Rectal smooth muscle tissue (tissue), 1 donor: ENCODE results near the gene HPS1.

Source experiments
- H3K27ac ChIP-seq: one replicate; pipeline ENCODE4 v1.7.0; 2013; ENCODE audit warnings: low read depth, low read length, inconsistent platforms
- H3K27me3 ChIP-seq: one replicate; pipeline ENCODE4 v1.7.0; 2013; ENCODE audit warnings: low read length; ENCODE audit not compliant: control insufficient read depth, insufficient read depth
- H3K36me3 ChIP-seq: one replicate; pipeline ENCODE4 v1.7.0; 2013; ENCODE audit warnings: low read length; ENCODE audit not compliant: control insufficient read depth, insufficient read depth
- H3K4me1 ChIP-seq: one replicate; pipeline ENCODE4 v1.7.0; 2013; ENCODE audit warnings: low read length; ENCODE audit not compliant: control insufficient read depth, insufficient read depth
- H3K4me3 ChIP-seq: one replicate; pipeline ENCODE4 v1.7.0; 2013; ENCODE audit warnings: low read length
- H3K9ac ChIP-seq: one replicate; pipeline ENCODE4 v1.7.0; 2013; ENCODE audit warnings: low read length

The HPS1 gene

GRCh38 chr10:98474628-98475027 is 27.9 kb upstream of the HPS1 start:
- H3K36me3 ChIP-seq = no peaks in the 10 kb centered on the region
- H3K9ac ChIP-seq = no peak overlapping the region
- H3K4me1 ChIP-seq = no peaks in the 10 kb centered on the region
- H3K4me3 ChIP-seq = no peak overlapping the region
- no peak overlapping the region for H3K27ac ChIP-seq
- H3K27me3 ChIP-seq = no peaks in the 10 kb centered on the region

- Histone ChIP-seq H3K4me3 (no peak overlapping the region), H3K9ac (no peak overlapping the region), H3K36me3 (no peaks in the 10 kb centered on the region), H3K4me1 (no peaks in the 10 kb centered on the region), H3K27ac (no peak overlapping the region), H3K27me3 (no peaks in the 10 kb centered on the region)
Observed at GRCh38 chr10:98472196-98472595, 25.5 kb upstream of the HPS1 start.

- no peaks in the 10 kb centered on the region for H3K36me3 ChIP-seq
- no peak overlapping the region for H3K9ac ChIP-seq
- no peak overlapping the region for H3K4me3 ChIP-seq
- no peaks in the 10 kb centered on the region for H3K4me1 ChIP-seq
- no peak overlapping the region for H3K27ac ChIP-seq
- H3K27me3 ChIP-seq = no peaks in the 10 kb centered on the region
Observed at GRCh38 chr10:98470850-98471249, 24.1 kb upstream of the HPS1 start.

- H3K27ac ChIP-seq = no peak overlapping the region
- H3K36me3 ChIP-seq = no peaks in the 10 kb centered on the region
- no peak overlapping the region for H3K9ac ChIP-seq
- H3K4me1 ChIP-seq = no peaks in the 10 kb centered on the region
- H3K27me3 ChIP-seq = no peaks in the 10 kb centered on the region
- no peak overlapping the region for H3K4me3 ChIP-seq
Observed at GRCh38 chr10:98469001-98469931, 22.5 kb upstream of the HPS1 start.

GRCh38 chr10:98467506-98468318 is 21.0 kb upstream of the HPS1 start:
- peak overlapping the region; percentile 83 for H3K4me3 ChIP-seq
- H3K9ac ChIP-seq = peak overlapping the region; percentile 53
- H3K36me3 ChIP-seq = no peaks in the 10 kb centered on the region
- H3K27me3 ChIP-seq = no peaks in the 10 kb centered on the region
- H3K27ac ChIP-seq = no peak overlapping the region
- no peaks in the 10 kb centered on the region for H3K4me1 ChIP-seq

- no peak overlapping the region for H3K27ac ChIP-seq
- no peak overlapping the region for H3K4me3 ChIP-seq
- H3K9ac ChIP-seq = no peak overlapping the region
- H3K36me3 ChIP-seq = no peaks in the 10 kb centered on the region
- no peaks in the 10 kb centered on the region for H3K27me3 ChIP-seq
- H3K4me1 ChIP-seq = no peaks in the 10 kb centered on the region
Observed at GRCh38 chr10:98466861-98467505, 20.2 kb upstream of the HPS1 start.

- Histone ChIP-seq H3K4me1 (peaks cover under 1% of the 10 kb centered on the region), H3K4me3 (no peak overlapping the region), H3K27ac (no peak overlapping the region), H3K9ac (no peak overlapping the region), H3K36me3 (no peaks in the 10 kb centered on the region), H3K27me3 (no peaks in the 10 kb centered on the region)
Observed at GRCh38 chr10:98465866-98466265, 19.1 kb upstream of the HPS1 start.

- H3K27ac ChIP-seq = no peak overlapping the region
- H3K4me1 ChIP-seq = peaks cover 4% of the 10 kb centered on the region
- no peaks in the 10 kb centered on the region for H3K36me3 ChIP-seq
- no peak overlapping the region for H3K4me3 ChIP-seq
- H3K27me3 ChIP-seq = no peaks in the 10 kb centered on the region
- no peak overlapping the region for H3K9ac ChIP-seq
Observed at GRCh38 chr10:98463976-98464754, 17.4 kb upstream of the HPS1 start.

GRCh38 chr10:98463016-98463415 is 16.3 kb upstream of the HPS1 start:
- Histone ChIP-seq H3K4me3 (no peak overlapping the region), H3K27ac (no peak overlapping the region), H3K4me1 (peaks cover 4% of the 10 kb centered on the region)

GRCh38 chr10:98461500-98461842 is 14.7 kb upstream of the HPS1 start:
- Histone ChIP-seq H3K4me1 (peaks cover 4% of the 10 kb centered on the region), H3K36me3 (no peaks in the 10 kb centered on the region), H3K27me3 (no peaks in the 10 kb centered on the region), H3K9ac (no peak overlapping the region), H3K4me3 (no peak overlapping the region), H3K27ac (no peak overlapping the region)

More at GRCh38 chr10:98463016-98463415, 16.3 kb upstream of the HPS1 start:
- H3K36me3 ChIP-seq = no peaks in the 10 kb centered on the region
- no peak overlapping the region for H3K9ac ChIP-seq
- no peaks in the 10 kb centered on the region for H3K27me3 ChIP-seq

- H3K27ac ChIP-seq = no peak overlapping the region
- H3K4me1 ChIP-seq = peaks cover 4% of the 10 kb centered on the region
- no peaks in the 10 kb centered on the region for H3K36me3 ChIP-seq
- H3K4me3 ChIP-seq = no peak overlapping the region
- no peaks in the 10 kb centered on the region for H3K27me3 ChIP-seq
- no peak overlapping the region for H3K9ac ChIP-seq
Observed at GRCh38 chr10:98460837-98461499, 14.2 kb upstream of the HPS1 start.
